Astrocyte (in vitro differentiated cells and primary cell): ENCODE data around the gene PBX1. TPM values are rescaled to one million over a fixed set of nuclear protein-coding genes. Genes with fewer than 3 reads are reported as not detected.

ENCODE experiments used
- DNase-seq: peaks from one replicate; pipeline ENCODE4 v3.0.0-alpha.2; 2010; ENCODE audit warnings: low read depth
- FAIRE-seq: peaks from 2 replicates; lab custom pipeline; 2011; peaks lifted over from hg19 to GRCh38; lab: Jason Lieb, UNC
- H2AFZ ChIP-seq: 2 replicates; pipeline ENCODE4 v1.6.0; 2012; ENCODE audit warnings: low read depth, low read length, inconsistent platforms
- H3K27ac ChIP-seq: 2 replicates; pipeline ENCODE4 v1.5.1; 2011; ENCODE audit warnings: low read depth, low read length, inconsistent platforms
- H3K27me3 ChIP-seq: 2 replicates; pipeline ENCODE4 v1.6.0; 2011; ENCODE audit warnings: low read length, inconsistent platforms; ENCODE audit not compliant: insufficient read depth
- H3K36me3 ChIP-seq: 2 replicates; pipeline ENCODE4 v1.5.1; 2011; ENCODE audit warnings: low read length, inconsistent platforms; ENCODE audit not compliant: insufficient read depth
- H3K4me1 ChIP-seq: 2 replicates; pipeline ENCODE4 v1.5.1; 2011; ENCODE audit warnings: low read length, inconsistent platforms; ENCODE audit not compliant: insufficient read depth
- H3K4me2 ChIP-seq: 2 replicates; pipeline ENCODE4 v1.6.0; 2012; ENCODE audit warnings: low read length, inconsistent platforms
- H3K4me3 ChIP-seq: 2 replicates; pipeline ENCODE4 v1.5.1; 2011; ENCODE audit warnings: low read depth, mild to moderate bottlenecking, low read length, inconsistent platforms; ENCODE audit not compliant: insufficient read depth
- H3K79me2 ChIP-seq: 2 replicates; pipeline ENCODE4 v1.6.0; 2012; ENCODE audit warnings: mild to moderate bottlenecking, low read length, inconsistent platforms; ENCODE audit not compliant: insufficient read depth
- H3K9ac ChIP-seq: 2 replicates; pipeline ENCODE4 v1.6.0; 2012; ENCODE audit warnings: mild to moderate bottlenecking, low read length, inconsistent platforms
- H3K9me3 ChIP-seq: 2 replicates; pipeline ENCODE4 v1.5.1; 2012; ENCODE audit warnings: low read depth, mild to moderate bottlenecking, low read length, inconsistent platforms; ENCODE audit not compliant: insufficient read depth
- H4K20me1 ChIP-seq: 2 replicates; pipeline ENCODE4 v1.6.0; 2012; ENCODE audit warnings: low read length, inconsistent platforms; ENCODE audit not compliant: insufficient read depth
- H3K27ac Mint-ChIP-seq: one replicate; pipeline ENCODE4 v1.8.0; 2021; ENCODE audit warnings: mild to moderate bottlenecking, mixed read lengths; ENCODE audit not compliant: unreplicated experiment
- H3K27me3 Mint-ChIP-seq: one replicate; pipeline ENCODE4 v1.8.0; 2021; ENCODE audit warnings: low read depth, mixed read lengths; ENCODE audit not compliant: unreplicated experiment
- H3K36me3 Mint-ChIP-seq: one replicate; pipeline ENCODE4 v1.8.0; 2021; ENCODE audit warnings: low read depth, mixed read lengths; ENCODE audit not compliant: unreplicated experiment
- H3K4me1 Mint-ChIP-seq: one replicate; pipeline ENCODE4 v1.8.0; 2021; ENCODE audit warnings: low read depth, mixed read lengths; ENCODE audit not compliant: unreplicated experiment
- H3K4me3 Mint-ChIP-seq: one replicate; pipeline ENCODE4 v1.8.0; 2021; ENCODE audit warnings: mild to moderate bottlenecking, moderate library complexity, mixed read lengths; ENCODE audit not compliant: unreplicated experiment
- H3K9me3 Mint-ChIP-seq: one replicate; pipeline ENCODE4 v1.8.0; 2021; ENCODE audit warnings: mild to moderate bottlenecking, mixed read lengths; ENCODE audit not compliant: unreplicated experiment
- CTCF ChIP-seq: IDR thresholded peaks from 2 replicates; pipeline ENCODE4 v1.5.1; 2011; ENCODE audit warnings: low read depth, mild to moderate bottlenecking, inconsistent platforms, low read length, moderate library complexity; ENCODE audit not compliant: insufficient read depth
- EZH2 ChIP-seq: IDR thresholded peaks from 2 replicates; pipeline ENCODE4 v1.6.1; 2012; ENCODE audit warnings: mild to moderate bottlenecking, low read length, inconsistent platforms; ENCODE audit not compliant: insufficient read depth
- total RNA-seq: library from RNA; stranded (reverse); gene quantifications from 2 replicates; pipeline ENCODE4 v1.2.1, GENCODE V29; 2021

PBX1 gene
- total RNA-seq, 1 donor from 2014 or later, result 37.2 TPM

GRCh38 chr1:164783778-164784555 lies 225.0 kb downstream of the PBX1 start:
- Mint-ChIP-seq H3K27me3 (no peaks in the 10 kb centered on the region), H3K9me3 (no peaks in the 10 kb centered on the region), H3K27ac (no peak overlapping the region), H3K36me3 (peaks cover 1% of the 10 kb centered on the region), H3K4me1 (peaks cover 33% of the 10 kb centered on the region), H3K4me3 (no peak overlapping the region)
- H3K9me3 ChIP-seq, result no peaks in the 10 kb centered on the region
- H4K20me1 ChIP-seq, result no peaks in the 10 kb centered on the region
- TF ChIP-seq CTCF (no peak), EZH2 (no peak)
- H2AFZ ChIP-seq, result no peak overlapping the region
- no peak for FAIRE-seq
- no peak overlapping the region for H3K9ac ChIP-seq
- no peak overlapping the region for H3K27ac ChIP-seq
- no peak for DNase-seq
- H3K27me3 ChIP-seq, result peaks cover 4% of the 10 kb centered on the region
- H3K4me2 ChIP-seq, result no peak overlapping the region
- no peaks in the 10 kb centered on the region for H3K79me2 ChIP-seq
- H3K4me1 ChIP-seq, result peaks cover 16% of the 10 kb centered on the region
- H3K4me3 ChIP-seq, result no peak overlapping the region
- H3K36me3 ChIP-seq, result no peaks in the 10 kb centered on the region

- Mint-ChIP-seq H3K9me3 (no peaks in the 10 kb centered on the region), H3K4me3 (no peak overlapping the region), H3K27me3 (no peaks in the 10 kb centered on the region), H3K4me1 (peaks cover 33% of the 10 kb centered on the region), H3K36me3 (peaks cover 1% of the 10 kb centered on the region), H3K27ac (no peak overlapping the region)
- no peaks in the 10 kb centered on the region for H3K9me3 ChIP-seq
- H3K36me3 ChIP-seq, result no peaks in the 10 kb centered on the region
- no peak overlapping the region for H3K4me3 ChIP-seq
- TF ChIP-seq EZH2 (no peak), CTCF (no peak)
- peaks cover 3% of the 10 kb centered on the region for H3K79me2 ChIP-seq
- peaks cover 16% of the 10 kb centered on the region for H3K4me1 ChIP-seq
- H3K9ac ChIP-seq, result no peak overlapping the region
- FAIRE-seq (no peak), DNase-seq (no peak)
- no peak overlapping the region for H3K27ac ChIP-seq
- H3K4me2 ChIP-seq, result no peak overlapping the region
- H4K20me1 ChIP-seq, result no peaks in the 10 kb centered on the region
- H3K27me3 ChIP-seq, result peaks cover 4% of the 10 kb centered on the region
- H2AFZ ChIP-seq, result no peak overlapping the region
These were observed 226.0 kb downstream of the PBX1 start for GRCh38 chr1:164784960-164785359.
